Measurements from ENCODE around the gene SNTG2.

SNTG2 gene

GRCh38 chr2:1028831-1029230 lies 78.2 kb downstream of the SNTG2 start:
- no peak for TF ChIP-seq CTCF (IDR thresholded peaks at IDR 0.05; ENCODE audit: borderline replicate concordance, insufficient read depth, low read depth, low read length)
- H3K4me3 ChIP-seq (ENCODE audit: low read depth, low read length), result no peak overlapping the region

GRCh38 chr2:1032030-1032429 lies 81.4 kb downstream of the SNTG2 start:
- H3K4me3 ChIP-seq (ENCODE audit: low read depth, low read length), result no peak overlapping the region
- no peak for TF ChIP-seq CTCF (IDR thresholded peaks at IDR 0.05; ENCODE audit: borderline replicate concordance, insufficient read depth, low read depth, low read length)

- no peak overlapping the region for H3K4me3 ChIP-seq (ENCODE audit: low read depth, low read length)
- no peak for TF ChIP-seq CTCF (IDR thresholded peaks at IDR 0.05; ENCODE audit: borderline replicate concordance, insufficient read depth, low read depth, low read length)
These were observed 82.4 kb downstream of the SNTG2 start for GRCh38 chr2:1033069-1033468.

- no peak overlapping the region for H3K4me3 ChIP-seq (ENCODE audit: low read depth, low read length)
- TF ChIP-seq CTCF (IDR thresholded peaks at IDR 0.05; ENCODE audit: borderline replicate concordance, insufficient read depth, low read depth, low read length), result no peak
These were observed 86.4 kb downstream of the SNTG2 start for GRCh38 chr2:1037066-1037465.

GRCh38 chr2:1039549-1039948 lies 88.9 kb downstream of the SNTG2 start:
- TF ChIP-seq CTCF (IDR thresholded peaks at IDR 0.05; ENCODE audit: borderline replicate concordance, insufficient read depth, low read depth, low read length), result no peak
- H3K4me3 ChIP-seq (ENCODE audit: low read depth, low read length), result no peak overlapping the region

GRCh38 chr2:1041012-1041805 lies 90.6 kb downstream of the SNTG2 start:
- no peak overlapping the region for H3K4me3 ChIP-seq (ENCODE audit: low read depth, low read length)
- no peak for TF ChIP-seq CTCF (IDR thresholded peaks at IDR 0.05; ENCODE audit: borderline replicate concordance, insufficient read depth, low read depth, low read length)

GRCh38 chr2:1045109-1045508 lies 94.5 kb downstream of the SNTG2 start:
- no peak overlapping the region for H3K4me3 ChIP-seq (ENCODE audit: low read depth, low read length)
- no peak for TF ChIP-seq CTCF (IDR thresholded peaks at IDR 0.05; ENCODE audit: borderline replicate concordance, insufficient read depth, low read depth, low read length)
